ENCODE measurements around the gene STK17A. TPM values are rescaled to one million over a fixed set of nuclear protein-coding genes. Genes with fewer than 3 reads are reported as not detected.

The STK17A gene
- polyA plus RNA-seq, 1 donor from 2014 or later: 7.9 TPM

DNA sequence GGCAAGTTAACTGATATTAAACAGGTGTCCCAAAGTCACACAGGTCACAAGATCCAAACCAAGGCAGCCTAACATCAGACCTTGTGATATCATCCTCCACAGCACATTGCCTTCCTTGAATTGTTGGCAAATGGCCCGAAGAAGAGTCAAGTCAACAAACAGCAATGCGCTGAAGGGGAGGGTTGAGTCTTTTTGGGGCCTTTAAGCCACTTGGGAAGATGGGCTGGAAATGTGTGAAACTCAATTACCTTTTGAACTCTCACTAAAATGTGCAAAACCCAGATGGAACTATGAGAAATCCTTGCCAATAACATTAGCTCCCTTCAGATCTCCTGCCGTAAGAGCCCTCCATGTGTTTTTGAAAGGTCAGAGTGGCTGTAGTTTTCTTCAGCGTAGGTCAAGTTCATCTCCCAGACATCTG, 47.9 kb upstream of the STK17A start:
- no peak overlapping the region for H3K4me2 ChIP-seq (ENCODE audit: low read length)
- no peaks in the 10 kb centered on the region for H3K9me3 ChIP-seq (ENCODE audit: low read length)

DNA sequence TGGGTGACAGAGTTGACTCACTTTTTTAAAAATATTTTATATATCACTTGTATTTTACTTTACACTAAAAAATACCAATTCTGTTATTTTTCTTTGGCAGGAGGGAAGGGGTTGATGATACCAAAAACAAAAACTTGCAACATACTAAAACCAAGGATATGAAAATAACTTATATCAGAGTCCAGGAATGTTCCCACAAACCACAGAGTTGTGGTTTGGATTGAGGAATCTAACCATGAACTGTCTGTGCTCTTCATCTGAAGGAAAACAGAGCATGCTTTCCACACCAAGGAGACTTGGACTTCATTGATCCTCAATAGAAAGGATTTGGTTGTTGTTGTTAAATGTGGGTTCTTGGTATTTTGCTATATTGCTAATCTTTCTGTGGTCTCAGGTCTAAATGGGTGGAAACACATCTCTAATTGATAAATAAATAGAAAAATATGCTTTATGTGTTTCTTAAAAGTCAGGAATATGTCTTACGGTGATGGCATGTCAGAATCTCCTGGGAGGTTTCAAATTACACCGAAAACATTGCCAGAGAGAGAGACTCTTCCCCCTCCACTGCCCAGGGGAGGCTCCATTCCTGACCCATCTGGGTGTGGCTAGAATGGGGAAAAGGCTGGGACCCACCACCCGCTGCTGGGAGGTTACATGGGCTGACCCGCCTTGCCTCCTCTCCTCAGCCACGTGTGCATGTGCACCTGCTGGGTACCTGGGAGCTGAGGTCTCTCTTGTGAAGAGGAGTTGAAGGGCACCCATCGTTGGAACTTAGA, 46.9 kb upstream of the STK17A start:
- Histone ChIP-seq H2AFZ (ENCODE audit: low read depth, low read length) (no peak overlapping the region), H3K4me2 (ENCODE audit: low read length) (no peak overlapping the region), H3K9me2 (ENCODE audit: insufficient read depth, low read length) (no peaks in the 10 kb centered on the region), H3K4me3 (ENCODE audit: low read length) (no peak overlapping the region), H3K9ac (ENCODE audit: low read length) (no peak overlapping the region), H3K27ac (ENCODE audit: low read length) (no peak overlapping the region), H3K79me2 (replicated peaks; ENCODE audit: insufficient read depth, low read length) (no peaks in the 10 kb centered on the region), H3K27me3 (ENCODE audit: insufficient read depth, low read depth, low read length) (no peaks in the 10 kb centered on the region), H3K36me3 (ENCODE audit: insufficient read depth, low read length) (no peaks in the 10 kb centered on the region), H4K20me1 (ENCODE audit: insufficient read depth) (no peaks in the 10 kb centered on the region), H3K9me3 (ENCODE audit: low read length) (no peaks in the 10 kb centered on the region), H3F3A (ENCODE audit: insufficient read depth, low read length, poor library complexity, severe bottlenecking) (no peaks in the 10 kb centered on the region)
- TF ChIP-seq EP300 (conservative IDR thresholded peaks at IDR 0.05; ENCODE audit: poor library complexity, severe bottlenecking) (no peak), SMC3 (conservative IDR thresholded peaks at IDR 0.05; ENCODE audit: poor library complexity) (no peak), POLR2AphosphoS5 (IDR thresholded peaks at IDR 0.05) (no peak), TAF1 (IDR thresholded peaks at IDR 0.05; ENCODE audit: low read depth) (no peak), EZH2 (IDR thresholded peaks at IDR 0.05; ENCODE audit: borderline replicate concordance, insufficient read depth, low read length, poor library complexity, severe bottlenecking) (no peak)

More for the DNA sequence above, 47.9 kb upstream of the STK17A start:
- Histone ChIP-seq H3K9ac (ENCODE audit: low read length) (no peak overlapping the region), H3K27me3 (ENCODE audit: insufficient read depth, low read depth, low read length) (no peaks in the 10 kb centered on the region), H3F3A (ENCODE audit: insufficient read depth, low read length, poor library complexity, severe bottlenecking) (no peaks in the 10 kb centered on the region), H3K27ac (ENCODE audit: low read length) (no peak overlapping the region), H3K79me2 (replicated peaks; ENCODE audit: insufficient read depth, low read length) (no peaks in the 10 kb centered on the region), H3K4me3 (ENCODE audit: low read length) (no peak overlapping the region), H3K36me3 (ENCODE audit: insufficient read depth, low read length) (no peaks in the 10 kb centered on the region), H3K9me2 (ENCODE audit: insufficient read depth, low read length) (no peaks in the 10 kb centered on the region), H4K20me1 (ENCODE audit: insufficient read depth) (no peaks in the 10 kb centered on the region), H2AFZ (ENCODE audit: low read depth, low read length) (no peak overlapping the region)
- TF ChIP-seq EP300 (conservative IDR thresholded peaks at IDR 0.05; ENCODE audit: poor library complexity, severe bottlenecking) (no peak), TAF1 (IDR thresholded peaks at IDR 0.05; ENCODE audit: low read depth) (no peak), RAD21 (conservative IDR thresholded peaks at IDR 0.05) (no peak), SMC3 (conservative IDR thresholded peaks at IDR 0.05; ENCODE audit: poor library complexity) (no peak)

DNA sequence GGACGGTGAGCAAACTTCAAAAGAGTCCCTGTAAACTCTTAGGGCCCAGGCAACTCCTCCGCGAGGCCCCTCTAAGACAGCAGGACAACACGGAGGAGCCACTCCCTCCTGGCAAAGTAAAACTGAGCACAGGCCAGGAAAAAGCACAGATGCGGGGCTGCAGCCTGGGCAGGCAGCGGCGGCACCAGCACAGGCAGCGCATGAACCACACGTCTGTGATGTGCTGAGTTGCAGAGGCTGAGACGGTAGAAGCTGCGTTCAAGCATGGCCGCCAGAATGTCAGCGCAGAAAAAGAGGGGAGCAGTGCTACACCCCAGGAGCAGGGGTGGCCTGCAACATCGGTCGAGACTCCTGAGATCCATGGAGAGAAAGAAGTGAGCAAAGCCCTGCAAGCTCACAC, 46.1 kb upstream of the STK17A start:
- Histone ChIP-seq H3K36me3 (ENCODE audit: insufficient read depth, low read length) (no peaks in the 10 kb centered on the region), H4K20me1 (ENCODE audit: insufficient read depth) (no peaks in the 10 kb centered on the region), H3K79me2 (replicated peaks; ENCODE audit: insufficient read depth, low read length) (no peaks in the 10 kb centered on the region), H3K4me3 (ENCODE audit: low read length) (no peak overlapping the region), H3K9me3 (ENCODE audit: low read length) (no peaks in the 10 kb centered on the region), H3K4me2 (ENCODE audit: low read length) (no peak overlapping the region), H3K9me2 (ENCODE audit: insufficient read depth, low read length) (no peaks in the 10 kb centered on the region), H3K9ac (ENCODE audit: low read length) (no peak overlapping the region), H3K27me3 (ENCODE audit: insufficient read depth, low read depth, low read length) (no peaks in the 10 kb centered on the region), H3K27ac (ENCODE audit: low read length) (no peak overlapping the region), H3F3A (ENCODE audit: insufficient read depth, low read length, poor library complexity, severe bottlenecking) (no peaks in the 10 kb centered on the region), H2AFZ (ENCODE audit: low read depth, low read length) (no peak overlapping the region)
- no peak for TF ChIP-seq SMC3 (conservative IDR thresholded peaks at IDR 0.05; ENCODE audit: poor library complexity)
- TF ChIP-seq EZH2 (IDR thresholded peaks at IDR 0.05; ENCODE audit: borderline replicate concordance, insufficient read depth, low read length, poor library complexity, severe bottlenecking): no peak
- TF ChIP-seq RAD21 (conservative IDR thresholded peaks at IDR 0.05): no peak
- TF ChIP-seq, protein P1, sequence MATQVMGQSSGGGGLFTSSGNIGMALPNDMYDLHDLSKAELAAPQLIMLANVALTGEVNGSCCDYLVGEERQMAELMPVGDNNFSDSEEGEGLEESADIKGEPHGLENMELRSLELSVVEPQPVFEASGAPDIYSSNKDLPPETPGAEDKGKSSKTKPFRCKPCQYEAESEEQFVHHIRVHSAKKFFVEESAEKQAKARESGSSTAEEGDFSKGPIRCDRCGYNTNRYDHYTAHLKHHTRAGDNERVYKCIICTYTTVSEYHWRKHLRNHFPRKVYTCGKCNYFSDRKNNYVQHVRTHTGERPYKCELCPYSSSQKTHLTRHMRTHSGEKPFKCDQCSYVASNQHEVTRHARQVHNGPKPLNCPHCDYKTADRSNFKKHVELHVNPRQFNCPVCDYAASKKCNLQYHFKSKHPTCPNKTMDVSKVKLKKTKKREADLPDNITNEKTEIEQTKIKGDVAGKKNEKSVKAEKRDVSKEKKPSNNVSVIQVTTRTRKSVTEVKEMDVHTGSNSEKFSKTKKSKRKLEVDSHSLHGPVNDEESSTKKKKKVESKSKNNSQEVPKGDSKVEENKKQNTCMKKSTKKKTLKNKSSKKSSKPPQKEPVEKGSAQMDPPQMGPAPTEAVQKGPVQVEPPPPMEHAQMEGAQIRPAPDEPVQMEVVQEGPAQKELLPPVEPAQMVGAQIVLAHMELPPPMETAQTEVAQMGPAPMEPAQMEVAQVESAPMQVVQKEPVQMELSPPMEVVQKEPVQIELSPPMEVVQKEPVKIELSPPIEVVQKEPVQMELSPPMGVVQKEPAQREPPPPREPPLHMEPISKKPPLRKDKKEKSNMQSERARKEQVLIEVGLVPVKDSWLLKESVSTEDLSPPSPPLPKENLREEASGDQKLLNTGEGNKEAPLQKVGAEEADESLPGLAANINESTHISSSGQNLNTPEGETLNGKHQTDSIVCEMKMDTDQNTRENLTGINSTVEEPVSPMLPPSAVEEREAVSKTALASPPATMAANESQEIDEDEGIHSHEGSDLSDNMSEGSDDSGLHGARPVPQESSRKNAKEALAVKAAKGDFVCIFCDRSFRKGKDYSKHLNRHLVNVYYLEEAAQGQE (IDR thresholded peaks at IDR 0.05; ENCODE audit: borderline replicate concordance): no peak
- TF ChIP-seq, protein P2, sequence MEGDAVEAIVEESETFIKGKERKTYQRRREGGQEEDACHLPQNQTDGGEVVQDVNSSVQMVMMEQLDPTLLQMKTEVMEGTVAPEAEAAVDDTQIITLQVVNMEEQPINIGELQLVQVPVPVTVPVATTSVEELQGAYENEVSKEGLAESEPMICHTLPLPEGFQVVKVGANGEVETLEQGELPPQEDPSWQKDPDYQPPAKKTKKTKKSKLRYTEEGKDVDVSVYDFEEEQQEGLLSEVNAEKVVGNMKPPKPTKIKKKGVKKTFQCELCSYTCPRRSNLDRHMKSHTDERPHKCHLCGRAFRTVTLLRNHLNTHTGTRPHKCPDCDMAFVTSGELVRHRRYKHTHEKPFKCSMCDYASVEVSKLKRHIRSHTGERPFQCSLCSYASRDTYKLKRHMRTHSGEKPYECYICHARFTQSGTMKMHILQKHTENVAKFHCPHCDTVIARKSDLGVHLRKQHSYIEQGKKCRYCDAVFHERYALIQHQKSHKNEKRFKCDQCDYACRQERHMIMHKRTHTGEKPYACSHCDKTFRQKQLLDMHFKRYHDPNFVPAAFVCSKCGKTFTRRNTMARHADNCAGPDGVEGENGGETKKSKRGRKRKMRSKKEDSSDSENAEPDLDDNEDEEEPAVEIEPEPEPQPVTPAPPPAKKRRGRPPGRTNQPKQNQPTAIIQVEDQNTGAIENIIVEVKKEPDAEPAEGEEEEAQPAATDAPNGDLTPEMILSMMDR (IDR thresholded peaks at IDR 0.05; ENCODE audit: poor library complexity, severe bottlenecking): no peak
- TF ChIP-seq EP300 (conservative IDR thresholded peaks at IDR 0.05; ENCODE audit: poor library complexity, severe bottlenecking): no peak
- TF ChIP-seq TAF1 (IDR thresholded peaks at IDR 0.05; ENCODE audit: low read depth): no peak
- no peak for TF ChIP-seq MXI1 (conservative IDR thresholded peaks at IDR 0.05; ENCODE audit: poor library complexity, severe bottlenecking)
- TF ChIP-seq POLR2AphosphoS5 (IDR thresholded peaks at IDR 0.05): no peak
